ENCODE results near the gene FSIP1. TPM values are rescaled to one million over a fixed set of nuclear protein-coding genes. Genes with fewer than 3 reads are reported as not detected.

The FSIP1 gene
- total RNA-seq, 2 experiments from 2014 or later: 0.62 to 0.74 TPM

DNA sequence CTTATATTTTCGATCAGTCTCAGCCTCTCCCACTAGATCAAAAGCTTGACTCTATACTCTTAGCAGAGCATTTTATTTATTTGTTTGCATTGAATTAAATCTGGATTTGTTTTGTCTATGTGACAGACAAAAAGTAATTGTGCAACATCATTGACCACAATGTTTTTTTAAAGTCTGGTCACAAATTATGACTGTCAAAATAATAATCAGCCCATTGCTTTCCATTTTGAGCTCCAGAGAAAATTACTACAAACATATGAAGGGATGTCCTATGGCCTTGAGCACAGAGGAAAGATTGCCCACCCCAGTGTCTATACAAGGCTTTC is 82.3 kb downstream of the FSIP1 start:
- Mint-ChIP-seq H3K4me3 (no peak overlapping the region), H3K27ac (no peak overlapping the region), H3K27me3 (no peaks in the 10 kb centered on the region), H3K36me3 (no peaks in the 10 kb centered on the region), H3K4me1 (no peaks in the 10 kb centered on the region), H3K9me3 (no peaks in the 10 kb centered on the region)
- no peak for DNase-seq

DNA sequence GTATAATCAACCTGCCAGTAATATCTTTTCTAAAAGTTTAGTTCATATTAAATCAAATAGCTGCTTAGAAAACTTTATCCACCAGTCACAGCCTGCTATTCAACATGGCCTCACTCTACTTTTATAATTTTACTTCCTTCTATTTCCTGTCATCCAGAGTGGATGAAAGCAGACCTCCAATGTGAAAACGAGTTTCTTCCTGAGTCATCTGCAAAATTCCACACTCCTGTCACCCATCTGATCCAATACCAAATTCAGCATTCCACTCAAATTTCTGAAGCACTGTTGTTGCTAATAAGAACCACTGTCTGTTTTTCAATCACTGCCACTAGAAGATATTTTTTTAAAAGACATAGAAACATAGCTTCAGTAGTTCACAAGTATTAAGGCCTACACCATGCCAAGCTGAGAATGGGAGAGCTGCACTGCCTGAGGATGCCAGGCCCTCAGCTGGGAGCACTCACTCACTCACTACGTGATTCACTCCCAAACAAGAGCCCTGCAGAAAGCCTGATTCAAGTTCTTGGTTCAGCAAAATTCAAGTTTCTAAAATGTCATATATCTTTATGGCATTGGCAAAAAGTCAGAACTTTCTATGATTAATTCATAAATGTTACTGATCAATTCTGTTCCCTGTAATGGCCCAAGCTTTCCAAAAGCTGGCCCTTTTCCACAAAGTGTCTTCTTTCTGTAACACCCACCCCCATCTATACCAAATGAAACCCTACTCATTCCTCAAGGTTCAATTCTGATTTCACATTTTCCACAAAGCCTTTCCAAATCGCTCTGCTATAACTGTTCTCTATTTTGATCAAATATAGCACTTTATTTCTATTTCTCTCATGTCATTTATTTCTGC is 82.9 kb downstream of the FSIP1 start:
- no peaks in the 10 kb centered on the region for H3K4me1 Mint-ChIP-seq

DNA sequence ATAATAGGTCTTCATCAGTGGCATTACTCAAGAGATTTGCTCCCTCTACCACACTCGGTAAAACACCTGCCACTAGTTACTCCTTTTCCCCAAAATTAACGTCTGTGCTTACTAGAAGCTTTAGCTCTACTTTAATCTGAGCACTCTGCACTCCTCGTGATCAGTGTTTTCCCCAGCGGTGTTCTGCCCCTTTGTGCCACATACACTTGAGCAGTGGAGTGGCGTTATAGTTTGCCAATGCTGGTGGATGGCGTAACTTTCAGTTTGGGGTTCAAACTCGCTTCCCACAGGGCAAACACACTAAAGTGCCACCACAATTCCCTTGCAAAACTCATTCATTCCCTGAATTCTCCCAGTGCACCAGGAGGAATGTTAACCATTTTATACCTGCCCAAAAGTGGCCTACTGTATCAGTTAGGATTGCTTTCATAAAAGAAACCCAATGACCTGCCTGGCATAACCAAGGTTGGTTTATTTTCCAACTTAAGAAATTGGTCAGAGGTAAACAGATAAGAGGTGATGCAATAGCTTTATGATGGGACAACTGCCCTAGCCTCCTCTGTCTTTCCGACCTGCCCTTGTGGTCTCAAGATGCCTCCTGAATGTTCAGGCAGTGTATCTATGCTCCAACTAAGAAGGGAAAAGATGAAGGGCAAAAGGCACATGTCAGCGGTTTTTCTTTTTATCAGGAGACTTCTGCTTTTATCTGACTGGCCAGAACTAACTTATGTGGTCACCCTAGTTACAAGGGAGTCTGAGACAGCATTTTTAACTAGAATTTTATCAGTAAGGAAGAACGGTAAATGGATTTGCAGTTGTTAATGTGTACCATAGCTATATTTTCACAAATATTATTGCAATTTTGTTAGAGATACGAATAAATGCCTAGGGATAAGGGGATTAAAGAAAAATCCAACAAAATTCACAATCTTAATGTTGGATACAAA is 83.9 kb downstream of the FSIP1 start:
- H3K9me3 Mint-ChIP-seq: no peaks in the 10 kb centered on the region
- H3K4me1 Mint-ChIP-seq: no peaks in the 10 kb centered on the region
- H3K27ac Mint-ChIP-seq: no peak overlapping the region
- no peak overlapping the region for H3K4me3 Mint-ChIP-seq
- H3K36me3 Mint-ChIP-seq: no peaks in the 10 kb centered on the region
- no peaks in the 10 kb centered on the region for H3K27me3 Mint-ChIP-seq
- no peak for DNase-seq

More for the DNA sequence above, 82.9 kb downstream of the FSIP1 start:
- H3K27ac Mint-ChIP-seq: no peak overlapping the region
- no peak for DNase-seq
- H3K36me3 Mint-ChIP-seq: no peaks in the 10 kb centered on the region
- H3K27me3 Mint-ChIP-seq: no peaks in the 10 kb centered on the region
- H3K4me3 Mint-ChIP-seq: no peak overlapping the region
- H3K9me3 Mint-ChIP-seq: no peaks in the 10 kb centered on the region

DNA sequence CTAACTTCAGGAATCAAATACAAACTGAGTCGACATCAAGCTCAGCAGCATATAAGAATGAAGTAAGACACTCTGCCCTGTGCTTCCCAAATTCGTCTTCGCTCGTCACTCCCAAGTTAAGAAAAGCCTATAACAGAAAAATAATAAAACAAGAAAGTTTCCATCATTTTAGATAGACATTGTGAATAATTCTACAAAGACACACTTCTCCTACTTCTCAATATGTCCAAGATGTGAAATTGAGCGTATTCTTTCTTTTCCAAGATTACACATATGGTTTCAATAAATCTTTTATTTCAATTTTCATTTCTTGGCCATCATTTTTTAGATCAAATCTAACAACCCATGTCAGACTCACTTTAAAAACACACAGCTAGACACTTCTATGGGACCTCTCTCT is 85.1 kb downstream of the FSIP1 start:
- Mint-ChIP-seq H3K27me3 (no peaks in the 10 kb centered on the region), H3K36me3 (no peaks in the 10 kb centered on the region), H3K4me1 (no peaks in the 10 kb centered on the region), H3K27ac (no peak overlapping the region), H3K9me3 (no peaks in the 10 kb centered on the region), H3K4me3 (no peak overlapping the region)
- no peak for DNase-seq

DNA sequence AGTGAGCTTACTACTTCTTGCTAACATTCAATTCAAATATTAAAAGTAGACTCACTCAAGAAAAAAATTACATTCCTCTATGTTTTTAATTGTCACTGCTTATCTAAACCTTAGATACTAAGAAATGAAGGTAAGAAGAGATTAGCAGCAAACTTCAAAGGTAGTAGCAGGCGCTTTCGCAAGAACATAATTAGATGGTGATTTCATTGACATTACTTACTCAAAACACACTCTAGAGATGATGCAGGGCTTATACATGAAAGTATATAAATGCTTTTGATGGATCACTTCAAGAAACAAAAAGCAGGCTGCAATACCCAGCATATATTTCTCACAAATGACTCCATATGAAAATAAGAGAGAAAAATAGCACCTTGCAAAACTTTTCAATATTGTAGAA is 86.8 kb downstream of the FSIP1 start:
- no peaks in the 10 kb centered on the region for H3K36me3 Mint-ChIP-seq
- DNase-seq: no peak
- no peak overlapping the region for H3K4me3 Mint-ChIP-seq
- H3K27me3 Mint-ChIP-seq: no peaks in the 10 kb centered on the region
- no peaks in the 10 kb centered on the region for H3K9me3 Mint-ChIP-seq
- H3K27ac Mint-ChIP-seq: no peak overlapping the region
- no peaks in the 10 kb centered on the region for H3K4me1 Mint-ChIP-seq

DNA sequence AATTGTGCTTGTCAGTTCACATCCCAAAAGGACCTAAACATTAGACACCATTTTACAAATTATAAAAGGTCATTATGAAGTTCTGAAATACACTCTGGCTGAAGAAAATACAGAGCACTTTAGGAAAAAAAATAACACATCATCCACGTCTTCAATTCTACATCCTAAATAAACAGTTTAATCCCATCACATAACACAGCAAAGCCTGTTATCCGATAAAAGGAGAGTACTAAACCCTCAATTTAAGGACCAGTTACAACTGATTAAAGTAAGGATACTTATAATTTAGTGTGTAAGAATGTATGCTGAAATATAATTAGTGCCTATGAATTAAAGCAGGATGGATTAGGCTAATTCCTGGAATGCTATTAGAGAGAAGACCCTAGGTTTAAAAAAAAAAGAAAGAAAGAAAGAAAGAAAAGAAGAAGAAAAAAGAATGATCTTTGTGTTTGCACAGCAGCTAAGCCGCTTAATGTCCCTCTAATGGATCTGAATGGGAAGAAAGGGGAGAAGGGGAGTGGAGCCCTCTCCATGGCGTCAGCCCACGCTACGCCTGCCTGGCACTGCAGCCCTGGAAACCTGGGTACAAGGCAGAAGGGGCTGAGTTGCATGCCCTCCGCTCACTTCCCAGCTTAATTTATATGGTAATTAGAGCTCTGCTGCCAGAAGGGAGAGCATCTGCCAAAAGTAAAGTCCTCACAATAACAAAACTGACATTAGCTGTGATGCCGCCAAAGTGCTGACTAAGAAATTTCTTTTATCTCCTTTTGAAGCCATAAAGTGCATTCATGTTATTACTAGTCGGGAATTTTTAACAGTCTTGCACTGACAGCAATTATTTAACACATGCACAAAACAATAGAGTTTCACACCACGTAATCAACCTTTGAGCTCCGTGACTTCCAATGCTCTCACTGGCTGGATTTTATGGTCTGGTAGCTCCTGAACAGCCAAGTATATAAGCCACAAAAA is 90.0 kb downstream of the FSIP1 start:
- no peak for DNase-seq
- no peak overlapping the region for H3K4me3 Mint-ChIP-seq
- H3K36me3 Mint-ChIP-seq: no peaks in the 10 kb centered on the region
- no peaks in the 10 kb centered on the region for H3K9me3 Mint-ChIP-seq
- H3K27ac Mint-ChIP-seq: no peak overlapping the region
- H3K27me3 Mint-ChIP-seq: no peaks in the 10 kb centered on the region
- no peaks in the 10 kb centered on the region for H3K4me1 Mint-ChIP-seq

DNA sequence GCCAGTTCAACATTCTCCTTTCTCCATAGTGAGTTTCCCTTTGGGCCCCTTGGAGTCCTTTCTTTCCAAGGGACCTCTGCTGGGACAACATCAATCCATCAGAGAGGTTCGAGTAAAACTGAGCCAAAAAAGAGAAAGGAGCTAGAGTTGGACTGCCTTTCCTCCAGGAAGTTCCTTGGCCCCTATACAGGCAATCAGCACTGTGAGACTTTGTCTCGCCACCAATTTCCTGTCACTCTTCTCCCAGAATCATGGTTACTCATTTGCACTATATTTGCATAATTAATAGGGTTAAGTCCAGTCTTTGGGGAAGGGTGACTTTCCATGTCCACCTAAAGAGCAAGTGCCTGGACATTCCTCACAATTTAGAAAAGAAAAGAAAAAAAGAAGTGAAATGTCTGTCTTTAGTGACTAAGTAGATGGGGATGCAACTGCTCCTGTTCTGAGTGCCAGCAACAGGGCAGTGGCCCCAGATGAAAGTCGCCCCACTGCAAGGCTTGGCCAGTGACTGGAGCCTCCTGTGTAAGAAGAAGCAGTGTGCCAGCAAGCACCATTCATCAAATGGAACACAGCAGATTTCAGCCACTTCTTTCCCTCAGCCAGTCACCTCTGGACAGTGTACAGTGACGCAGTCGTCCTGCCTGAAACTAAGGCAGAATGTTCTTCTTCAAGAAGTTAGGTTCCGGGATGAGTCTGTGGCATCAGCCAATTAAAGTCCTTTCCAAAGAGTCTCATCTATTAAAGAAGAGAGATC is 91.6 kb downstream of the FSIP1 start:
- no peak overlapping the region for H3K4me3 Mint-ChIP-seq
- H3K4me1 Mint-ChIP-seq: no peaks in the 10 kb centered on the region
- no peaks in the 10 kb centered on the region for H3K36me3 Mint-ChIP-seq
- H3K9me3 Mint-ChIP-seq: no peaks in the 10 kb centered on the region
- DNase-seq: no peak
- no peaks in the 10 kb centered on the region for H3K27me3 Mint-ChIP-seq
- no peak overlapping the region for H3K27ac Mint-ChIP-seq

DNA sequence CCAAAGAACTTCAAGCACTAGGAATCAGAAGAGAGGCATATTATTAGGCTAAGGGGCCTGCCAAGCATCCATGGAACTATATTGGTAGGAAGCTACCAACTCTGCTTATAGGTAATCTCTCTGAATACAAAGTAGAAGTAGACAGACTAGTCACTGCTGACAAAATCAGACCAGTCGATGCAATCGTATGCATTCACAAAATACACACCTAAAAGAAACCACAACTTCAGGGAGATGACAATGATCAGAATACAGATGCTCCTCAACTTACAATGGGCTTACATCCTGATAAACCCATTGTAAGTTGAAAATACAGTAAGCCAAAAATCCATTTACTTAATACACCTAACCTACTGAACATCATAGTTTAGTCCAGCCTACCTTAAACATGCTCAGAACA is 94.7 kb downstream of the FSIP1 start:
- H3K27ac Mint-ChIP-seq: no peak overlapping the region
- no peak overlapping the region for H3K4me3 Mint-ChIP-seq
- H3K27me3 Mint-ChIP-seq: no peaks in the 10 kb centered on the region
- no peaks in the 10 kb centered on the region for H3K36me3 Mint-ChIP-seq
- no peak for DNase-seq
- no peaks in the 10 kb centered on the region for H3K9me3 Mint-ChIP-seq
- no peaks in the 10 kb centered on the region for H3K4me1 Mint-ChIP-seq

DNA sequence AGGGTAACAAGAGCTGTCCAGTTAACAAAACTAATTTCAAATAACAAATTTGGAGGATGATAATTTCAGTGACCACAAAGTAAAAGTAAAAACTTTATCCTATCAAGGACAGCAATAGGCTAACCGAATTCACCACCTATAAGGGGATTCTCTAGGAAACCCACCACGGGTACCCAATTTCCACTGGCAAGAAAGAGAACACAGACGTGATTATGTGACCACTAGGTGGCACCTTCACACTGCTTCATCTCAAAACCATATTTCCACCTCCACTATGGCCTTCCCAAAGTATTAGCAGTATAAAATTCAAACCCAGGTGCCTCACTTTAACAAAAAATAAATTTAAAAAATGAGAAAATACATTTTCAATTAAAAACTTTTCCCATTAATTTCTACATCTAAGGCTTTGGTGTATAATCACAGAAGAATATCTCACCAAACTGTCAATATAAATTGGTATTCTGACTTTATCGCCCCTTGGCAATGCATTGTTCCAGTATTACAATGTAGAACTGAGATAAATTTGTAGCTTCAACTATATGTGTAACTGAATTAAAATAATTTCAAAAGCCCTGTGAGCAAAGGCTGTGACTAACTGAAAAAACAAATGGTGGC is 96.5 kb downstream of the FSIP1 start:
- no peak overlapping the region for H3K4me3 Mint-ChIP-seq
- no peaks in the 10 kb centered on the region for H3K36me3 Mint-ChIP-seq
- H3K4me1 Mint-ChIP-seq: no peaks in the 10 kb centered on the region
- H3K27ac Mint-ChIP-seq: no peak overlapping the region
- DNase-seq: no peak
- no peaks in the 10 kb centered on the region for H3K9me3 Mint-ChIP-seq
- H3K27me3 Mint-ChIP-seq: no peaks in the 10 kb centered on the region

DNA sequence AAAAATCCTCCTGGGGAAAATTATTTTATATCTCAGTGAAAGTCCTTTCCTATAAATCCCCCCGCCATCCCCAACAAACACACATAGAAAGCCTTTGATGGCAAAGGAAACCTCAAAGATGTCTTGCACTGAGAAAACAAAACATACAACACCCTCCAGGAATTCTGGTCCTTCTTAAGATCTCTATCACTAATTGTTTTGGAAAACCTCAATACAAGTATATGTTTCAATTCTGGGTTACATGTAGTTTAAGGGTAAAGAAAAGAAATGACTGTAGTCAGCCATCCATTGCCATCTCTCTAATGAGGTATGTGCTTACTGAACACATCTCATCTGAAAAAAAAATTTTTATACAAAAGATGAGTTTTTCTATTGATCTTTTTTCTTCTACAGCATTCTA is 97.3 kb downstream of the FSIP1 start:
- Mint-ChIP-seq H3K9me3 (no peaks in the 10 kb centered on the region), H3K36me3 (no peaks in the 10 kb centered on the region), H3K4me1 (no peaks in the 10 kb centered on the region), H3K27me3 (no peaks in the 10 kb centered on the region), H3K27ac (no peak overlapping the region), H3K4me3 (no peak overlapping the region)
- no peak for DNase-seq

DNA sequence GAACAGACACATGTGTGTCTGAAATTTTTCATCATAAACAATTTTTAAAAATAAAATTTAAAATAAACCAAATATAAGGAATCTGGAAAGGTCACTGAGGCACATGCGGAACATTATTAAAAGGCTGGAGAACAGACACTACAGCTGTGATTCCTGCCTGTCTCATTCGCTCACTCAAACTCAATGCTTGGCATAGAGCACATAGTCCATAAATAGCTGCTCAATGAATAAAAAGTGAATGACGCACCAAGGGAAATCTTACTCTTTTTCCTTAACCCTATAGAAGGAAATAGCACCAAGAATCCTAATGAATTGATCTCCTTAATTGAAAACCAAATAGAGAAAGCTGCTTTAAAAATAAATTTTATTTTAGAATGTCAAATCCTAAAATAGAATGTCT is 98.4 kb downstream of the FSIP1 start:
- Mint-ChIP-seq H3K27ac (no peak overlapping the region), H3K9me3 (no peaks in the 10 kb centered on the region), H3K4me1 (no peaks in the 10 kb centered on the region), H3K36me3 (no peaks in the 10 kb centered on the region), H3K4me3 (no peak overlapping the region), H3K27me3 (no peaks in the 10 kb centered on the region)
- no peak for DNase-seq

DNA sequence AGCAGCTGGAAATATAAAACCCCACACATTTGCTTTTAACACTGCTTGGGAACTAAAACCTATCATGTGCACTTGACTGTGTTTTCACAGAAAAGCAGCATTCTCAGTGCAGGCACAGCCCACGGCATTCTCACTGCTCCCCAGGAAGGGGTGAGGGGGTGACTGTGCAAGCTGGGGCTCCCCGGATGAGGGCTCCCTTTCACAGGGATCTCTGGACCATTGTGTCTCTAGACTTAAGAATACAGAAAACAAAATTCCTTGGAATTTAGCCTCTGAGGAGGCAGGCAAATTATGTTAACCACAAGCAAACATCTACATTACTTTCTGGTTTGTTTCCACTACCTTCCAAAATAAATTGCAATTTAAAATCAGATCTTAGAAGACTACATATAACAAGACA is 100.3 kb downstream of the FSIP1 start:
- DNase-seq: no peak
- Mint-ChIP-seq H3K27me3 (no peaks in the 10 kb centered on the region), H3K4me3 (no peak overlapping the region), H3K4me1 (no peaks in the 10 kb centered on the region), H3K36me3 (no peaks in the 10 kb centered on the region), H3K9me3 (no peaks in the 10 kb centered on the region), H3K27ac (no peak overlapping the region)

DNA sequence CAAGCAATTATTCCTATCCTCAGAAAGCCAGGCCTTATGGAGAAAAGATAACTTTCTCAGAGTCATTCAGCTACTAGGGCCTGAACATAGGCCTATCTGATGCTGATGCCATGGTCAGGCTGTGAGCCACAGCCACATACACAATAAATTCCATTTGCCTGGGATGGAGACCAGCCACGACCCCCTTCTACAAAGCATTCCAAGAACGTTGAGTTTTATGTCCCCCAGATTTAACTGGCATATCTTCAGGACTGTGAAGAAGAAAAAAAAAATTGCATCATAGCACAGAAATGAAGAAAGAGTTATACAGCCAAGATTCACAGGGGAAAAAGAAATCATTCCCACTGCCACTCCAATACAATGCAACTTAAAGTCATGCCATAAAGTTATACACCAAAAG is 101.8 kb downstream of the FSIP1 start:
- Mint-ChIP-seq H3K4me1 (no peaks in the 10 kb centered on the region), H3K27ac (no peak overlapping the region), H3K36me3 (no peaks in the 10 kb centered on the region), H3K27me3 (no peaks in the 10 kb centered on the region), H3K4me3 (no peak overlapping the region), H3K9me3 (no peaks in the 10 kb centered on the region)
- no peak for DNase-seq

DNA sequence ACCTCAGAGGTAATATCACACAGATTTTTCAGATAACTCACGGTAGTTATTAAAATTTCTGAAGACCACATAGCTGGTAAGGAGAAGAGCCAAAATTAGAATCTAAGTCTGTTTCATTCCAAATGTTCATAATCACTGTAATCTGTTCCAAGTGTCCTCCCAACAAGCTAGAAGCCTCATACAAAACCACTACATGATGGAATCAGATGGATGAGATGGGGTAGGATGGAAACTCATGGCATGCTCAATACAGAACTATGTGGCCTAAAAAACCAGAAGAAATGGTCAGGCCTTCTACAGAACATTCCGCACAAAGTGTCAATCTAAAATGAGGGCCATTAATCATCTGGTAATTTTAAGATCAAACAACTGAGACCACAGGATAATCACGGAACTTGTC is 110.0 kb downstream of the FSIP1 start:
- no peak overlapping the region for H3K27ac Mint-ChIP-seq
- H3K4me3 Mint-ChIP-seq: no peak overlapping the region
- no peaks in the 10 kb centered on the region for H3K36me3 Mint-ChIP-seq
- no peaks in the 10 kb centered on the region for H3K9me3 Mint-ChIP-seq
- no peaks in the 10 kb centered on the region for H3K4me1 Mint-ChIP-seq
- no peaks in the 10 kb centered on the region for H3K27me3 Mint-ChIP-seq
- no peak for DNase-seq

All from activated naive CD8-positive, alpha-beta T cell treated with anti-CD3 and anti-CD28 coated beads for 36 hours (primary cell).